Caco-2 (cell line): Measurements from ENCODE around the gene FLYWCH2. TPM values are rescaled to one million over a fixed set of nuclear protein-coding genes. Genes with fewer than 3 reads are reported as not detected.

ENCODE experiments used
- BruUV-seq: library from RNA; stranded (reverse); fragments of 400-500 nt; replicated peaks from 2 replicates; lab custom pipeline; 2021; lab: Mats Ljungman, UMichigan
- CTCF ChIA-PET: fragments of 300-600 bp; sonication (Branson Sonifier 250); formaldehyde crosslinking; loops from one replicate; lab custom pipeline; 2022; ENCODE audit warnings: antibody characterized with exemption; lab: Charles Lee
- POLR2A ChIA-PET: fragments of 300-600 bp; sonication (Branson Sonifier 250); formaldehyde crosslinking; loops from one replicate; lab custom pipeline; 2022; ENCODE audit warnings: antibody characterized with exemption; lab: Charles Lee
- DNase-seq, 2 experiments: peaks; one replicate each; pipeline versions ENCODE4 v3.0.0 to v3.0.0-alpha.2; 2020 to 2022
- H3K27me3 ChIP-seq: replicated peaks from 2 replicates; pipeline ENCODE4 v1.6.0; 2011; ENCODE audit warnings: low read length; ENCODE audit not compliant: control insufficient read depth, insufficient read depth
- H3K36me3 ChIP-seq: 2 replicates; pipeline ENCODE4 v1.5.1; 2011; ENCODE audit warnings: low read length; ENCODE audit not compliant: control insufficient read depth, insufficient read depth
- H3K4me1 ChIP-seq: fragments of 250-450 bp; sonication (Bioruptor Pico); 2 replicates; pipeline ENCODE4 v1.5.1; 2020; ENCODE audit warnings: mild to moderate bottlenecking
- H3K4me3 ChIP-seq: 2 replicates; pipeline ENCODE4 v1.5.1; 2011; ENCODE audit warnings: low read depth, mild to moderate bottlenecking, control low read depth, low read length
- H3K9me3 ChIP-seq: fragments of 250-450 bp; sonication (Bioruptor Pico); 2 replicates; pipeline ENCODE4 v1.5.1; 2020; ENCODE audit warnings: mild to moderate bottlenecking, moderate library complexity
- H3K27ac Mint-ChIP-seq: one replicate; pipeline ENCODE4 v1.8.0; 2022; ENCODE audit warnings: mixed read lengths; ENCODE audit not compliant: unreplicated experiment
- H3K27me3 Mint-ChIP-seq: one replicate; pipeline ENCODE4 v1.8.0; 2022; ENCODE audit warnings: mixed read lengths; ENCODE audit not compliant: insufficient read depth, unreplicated experiment
- H3K36me3 Mint-ChIP-seq: one replicate; pipeline ENCODE4 v1.8.0; 2022; ENCODE audit warnings: mild to moderate bottlenecking, mixed read lengths; ENCODE audit not compliant: insufficient read depth, unreplicated experiment
- H3K4me1 Mint-ChIP-seq: one replicate; pipeline ENCODE4 v1.8.0; 2022; ENCODE audit warnings: low read depth, mixed read lengths; ENCODE audit not compliant: unreplicated experiment
- H3K4me3 Mint-ChIP-seq: one replicate; pipeline ENCODE4 v1.8.0; 2022; ENCODE audit warnings: mild to moderate bottlenecking, moderate library complexity, mixed read lengths; ENCODE audit not compliant: unreplicated experiment
- H3K9me3 Mint-ChIP-seq: one replicate; pipeline ENCODE4 v1.8.0; 2022; ENCODE audit warnings: mixed read lengths; ENCODE audit not compliant: unreplicated experiment
- CTCF ChIP-seq, 2 experiments: fragments of 200-600 bp in 1 of 2; IDR thresholded peaks; 1 replicate in 1 of 2; 2 replicates in 1 of 2; pipeline versions ENCODE4 v1.5.1 to v1.8.0; 2011 to 2022; ENCODE audit warnings: antibody characterized with exemption in 1 of 2, control low read depth in 1 of 2, inconsistent platforms in 1 of 2, low read depth in 1 of 2, low read length in 1 of 2, mild to moderate bottlenecking in 1 of 2, moderate library complexity in 1 of 2; ENCODE audit not compliant: insufficient read depth in 1 of 2, severe bottlenecking in 1 of 2, unreplicated experiment in 1 of 2
- intact Hi-C: fragments of 100-400 bp; cut with micrococcal nuclease; formaldehyde crosslinking; loops from one replicate; pipeline ENCODE4 v1.10.0; 2022; ENCODE audit not compliant: unreplicated experiment
- total RNA-seq: library from RNA; stranded (reverse); gene quantifications from 2 replicates; pipeline ENCODE4 v1.2.3, GENCODE V29; 2022

The FLYWCH2 gene
- total RNA-seq, 1 experiment from 2014 or later, result 28.7 TPM

DNA sequence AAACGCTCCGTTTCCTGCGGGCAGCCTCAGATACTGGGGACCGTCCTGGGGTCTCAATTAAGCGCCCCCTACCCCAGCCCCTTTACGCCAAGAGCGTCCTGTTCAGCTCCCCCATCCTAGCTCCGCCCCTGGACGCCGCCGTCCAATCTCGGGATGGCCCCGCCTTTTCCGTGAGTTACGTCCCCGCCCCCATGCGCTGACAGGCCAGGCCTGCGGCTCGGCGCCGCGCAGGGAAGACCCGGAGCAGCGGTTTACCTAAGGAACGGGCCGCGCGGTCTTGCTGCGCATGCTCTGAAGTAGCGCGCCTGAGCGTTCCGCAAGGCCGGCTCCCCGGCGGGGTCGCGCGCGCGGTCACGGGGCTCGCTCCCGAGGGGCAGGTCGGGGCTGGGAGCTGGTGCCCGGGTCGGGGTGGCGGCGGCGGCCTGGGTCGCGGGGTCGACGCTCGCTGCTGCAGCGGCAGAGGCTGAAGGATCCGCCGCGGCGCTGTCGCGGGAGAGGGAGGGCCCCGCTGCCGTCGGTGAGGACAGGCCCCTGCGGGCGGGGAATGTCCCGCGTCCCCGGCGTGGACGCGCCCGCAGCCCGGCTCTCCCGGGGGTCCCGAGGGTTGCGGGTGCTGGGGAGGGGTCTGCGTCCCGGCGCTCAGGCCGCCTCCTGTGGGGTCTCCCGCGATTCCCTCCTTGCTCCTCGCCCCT is 28.8 kb downstream of the FLYWCH2 start, which contains the start of gene FLYWCH1:
Gene FLYWCH1 (plus strand): TSS at position 294 of the 692 bp plus-strand sequence. CDS start 17,755 bp downstream, outside the sequence.
- Mint-ChIP-seq H3K27me3 (no peaks in the 10 kb centered on the region), H3K4me1 (peaks cover 7% of the 10 kb centered on the region), H3K9me3 (no peaks in the 10 kb centered on the region), H3K4me3 (peak within 1 kb of the TSS; percentile 90), H3K27ac (peak within 1 kb of the TSS; percentile 63), H3K36me3 (peaks cover 10% of the 10 kb centered on the region)
- ChIA-PET CTCF (interaction anchor here (0.7 to 1.8 kb wide), 6 partner anchors 11 to 238 kb away, joined by 3 to 15 read pairs (median 4); partner anchors contain the start of gene FLYWCH2), POLR2A (interaction anchor here (0.5 to 1.7 kb wide), 6 partner anchors 13 to 229 kb away, joined by 3 to 10 read pairs (median 6); partner anchors contain the start of genes FLYWCH2 and KCTD5)
- peak within 1 kb of the TSS; percentile 67 for H3K4me3 ChIP-seq
- no TSS peak for BruUV-seq
- H3K36me3 ChIP-seq, result no peaks in the 10 kb centered on the region
- peak; percentile 97 to 98 for DNase-seq
- intact Hi-C loops, result no loop called here
- TF ChIP-seq CTCF (IDR thresholded peaks at IDR 0.05; ENCODE audit: insufficient read depth in 1 of 2, low read depth in 1 of 2, low read length in 1 of 2, severe bottlenecking in 1 of 2, unreplicated experiment in 1 of 2), result no peak
- no peaks in the 10 kb centered on the region for H3K27me3 ChIP-seq
- H3K9me3 ChIP-seq, result no peaks in the 10 kb centered on the region
- peaks cover 6% of the 10 kb centered on the region; the same call in 1 of the 2 replicates for H3K4me1 ChIP-seq

DNA sequence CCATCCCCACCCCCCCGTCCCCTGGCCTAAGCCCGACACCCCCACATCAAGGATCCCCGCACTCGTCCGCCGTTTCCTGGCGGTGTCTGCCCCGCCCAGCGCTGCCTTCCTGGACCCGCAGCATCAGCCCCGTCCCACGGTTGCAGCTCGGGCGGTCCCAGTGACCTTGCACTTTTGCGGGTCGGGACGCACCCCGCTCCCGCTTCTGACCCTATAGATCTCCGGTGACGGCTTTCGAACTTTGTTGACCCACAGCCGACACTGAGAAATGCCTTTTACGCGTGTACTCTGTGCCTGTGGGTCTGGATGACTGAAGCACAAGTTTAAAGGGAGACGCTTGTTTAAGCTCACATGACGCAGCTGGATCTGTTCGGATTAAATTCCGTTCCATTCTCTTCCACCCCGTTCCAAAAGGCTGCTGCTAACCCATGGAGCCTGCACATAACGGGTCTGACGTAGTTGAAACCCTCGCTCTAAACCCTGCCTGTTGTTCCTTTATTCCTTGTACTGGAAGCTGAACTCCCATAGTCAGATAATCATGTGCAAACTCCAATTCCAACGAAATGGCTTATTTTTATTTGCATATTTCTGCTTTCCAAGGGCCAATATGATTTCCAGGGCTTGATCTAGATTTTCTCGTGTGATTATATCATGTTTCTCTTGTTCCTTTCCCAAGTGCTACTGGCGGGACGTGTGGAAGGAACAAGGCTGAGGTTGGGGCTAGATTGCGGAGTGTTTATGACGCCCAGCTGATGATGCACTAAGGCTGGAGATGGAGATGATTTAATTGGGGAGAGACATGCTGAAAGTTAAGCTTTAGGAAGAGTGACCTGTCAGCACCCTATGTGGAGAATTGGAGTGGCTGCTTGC is 29.6 kb downstream of the FLYWCH2 start:
- H3K27me3 Mint-ChIP-seq, result no peaks in the 10 kb centered on the region
- intact Hi-C loops, result no loop called here
- peak overlapping the region; percentile 90 for H3K4me3 Mint-ChIP-seq
- DNase-seq, result no peak
- H3K4me1 Mint-ChIP-seq, result peaks cover 7% of the 10 kb centered on the region
- ChIA-PET POLR2A (interaction anchor here (0.5 to 1.7 kb wide), 8 partner anchors 13 to 230 kb away, joined by 3 to 10 read pairs (median 4); partner anchors contain the start of genes FLYWCH2 and KCTD5), CTCF (interaction anchor here (0.6 to 1.8 kb wide), 3 partner anchors 14 to 73 kb away, joined by 5 to 15 read pairs (median 6); no protein-coding TSS in a partner anchor)
- peaks cover 13% of the 10 kb centered on the region for H3K36me3 Mint-ChIP-seq
- no peaks in the 10 kb centered on the region for H3K27me3 ChIP-seq
- TF ChIP-seq CTCF (IDR thresholded peaks at IDR 0.05; ENCODE audit: insufficient read depth in 1 of 2, low read depth in 1 of 2, low read length in 1 of 2, severe bottlenecking in 1 of 2, unreplicated experiment in 1 of 2), result no peak
- TSS peak; percentile 53 for BruUV-seq
- no peaks in the 10 kb centered on the region for H3K36me3 ChIP-seq
- H3K4me3 ChIP-seq, result peak overlapping the region; percentile 67
- no peaks in the 10 kb centered on the region for H3K9me3 ChIP-seq
- no peak overlapping the region for H3K27ac Mint-ChIP-seq
- peaks cover 6% of the 10 kb centered on the region; the same call in 1 of the 2 replicates for H3K4me1 ChIP-seq
- H3K9me3 Mint-ChIP-seq, result no peaks in the 10 kb centered on the region

DNA sequence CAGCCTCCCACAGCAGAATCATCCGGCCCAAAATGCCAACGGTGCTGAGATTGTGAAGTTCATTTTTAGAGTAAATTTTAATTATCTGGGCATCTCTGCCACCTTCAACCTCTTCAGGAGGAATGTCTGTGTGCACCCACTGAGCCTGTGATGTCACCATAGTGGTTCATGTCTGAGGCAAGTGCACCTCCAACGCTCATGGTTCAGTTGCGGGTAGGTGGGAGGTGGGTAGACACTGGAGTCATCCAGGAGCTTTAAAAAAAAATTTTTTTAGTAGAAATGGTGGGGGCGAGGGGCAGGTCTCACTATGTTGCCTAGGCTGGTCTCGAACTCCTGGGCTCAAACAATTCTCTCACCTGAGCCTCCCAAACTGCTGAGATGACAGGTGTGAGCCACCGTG is 30.6 kb downstream of the FLYWCH2 start:
- DNase-seq, result no peak
- Histone ChIP-seq H3K9me3 (no peaks in the 10 kb centered on the region), H3K36me3 (no peaks in the 10 kb centered on the region), H3K4me3 (no peak overlapping the region), H3K4me1 (peaks cover 6% of the 10 kb centered on the region; the same call in 1 of the 2 replicates), H3K27me3 (no peaks in the 10 kb centered on the region)
- POLR2A ChIA-PET, result no interaction called here
- no TSS peak for BruUV-seq
- Mint-ChIP-seq H3K9me3 (no peaks in the 10 kb centered on the region), H3K4me1 (peaks cover 7% of the 10 kb centered on the region), H3K36me3 (peaks cover 16% of the 10 kb centered on the region), H3K27me3 (no peaks in the 10 kb centered on the region), H3K4me3 (no peak overlapping the region), H3K27ac (no peak overlapping the region)
- intact Hi-C loops, result no loop called here
- CTCF ChIA-PET, result no interaction called here
- no peak for TF ChIP-seq CTCF (IDR thresholded peaks at IDR 0.05; ENCODE audit: insufficient read depth in 1 of 2, low read depth in 1 of 2, low read length in 1 of 2, severe bottlenecking in 1 of 2, unreplicated experiment in 1 of 2)
